ENCODE data around the gene HCK.

HCK gene

DNA sequence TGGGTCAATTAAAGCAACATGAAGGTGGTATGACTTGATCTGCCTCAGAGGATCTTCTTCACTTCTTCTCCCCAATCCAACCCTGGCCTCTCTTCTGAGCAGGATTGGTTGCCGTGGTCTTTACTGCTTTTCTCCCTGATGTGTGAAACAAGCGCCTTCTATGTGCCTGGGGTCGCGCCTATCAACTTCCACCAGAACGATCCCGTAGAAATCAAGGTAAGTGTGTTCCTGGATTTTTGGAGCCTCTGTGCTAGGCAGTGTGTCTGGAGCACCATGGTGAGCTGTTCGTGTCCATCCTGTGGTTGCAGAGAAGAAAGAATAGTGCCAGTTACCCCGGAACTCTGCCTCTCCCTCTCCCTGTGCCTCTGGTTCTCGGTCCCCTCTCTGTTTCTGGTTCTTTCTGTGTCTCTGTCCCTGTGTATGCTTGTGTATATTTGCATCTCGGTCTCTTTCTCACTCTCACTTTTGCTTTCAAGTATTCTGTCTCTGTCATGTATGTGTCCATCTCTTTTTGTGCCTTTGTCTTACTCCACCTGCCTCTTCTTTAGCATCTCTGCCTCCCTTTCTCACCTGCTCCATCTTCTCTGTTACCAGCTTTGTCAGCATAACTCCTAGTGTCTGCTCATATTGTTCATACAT, 81.0 kb downstream of the HCK start:
- no peak for DNase-seq

DNA sequence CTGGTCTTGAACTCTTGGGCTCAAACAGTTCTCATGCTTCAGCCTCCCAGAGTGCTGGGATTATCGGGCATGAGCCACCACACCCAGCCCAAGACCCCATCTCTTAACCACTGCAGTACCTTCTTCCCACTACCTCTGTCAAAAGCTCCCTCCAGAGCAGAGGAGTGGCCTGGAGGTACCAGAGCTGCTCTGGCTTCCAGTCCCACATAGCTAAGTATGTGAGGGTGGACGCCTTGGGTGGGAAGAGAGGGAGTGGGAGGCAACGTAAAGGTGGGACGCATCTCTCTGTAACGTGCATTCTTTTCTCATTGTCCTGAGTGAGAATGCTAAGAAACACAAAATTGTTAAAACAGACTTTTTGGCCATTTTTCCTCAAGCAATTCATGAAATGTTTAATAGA, 82.0 kb downstream of the HCK start:
- DNase-seq: no peak

DNA sequence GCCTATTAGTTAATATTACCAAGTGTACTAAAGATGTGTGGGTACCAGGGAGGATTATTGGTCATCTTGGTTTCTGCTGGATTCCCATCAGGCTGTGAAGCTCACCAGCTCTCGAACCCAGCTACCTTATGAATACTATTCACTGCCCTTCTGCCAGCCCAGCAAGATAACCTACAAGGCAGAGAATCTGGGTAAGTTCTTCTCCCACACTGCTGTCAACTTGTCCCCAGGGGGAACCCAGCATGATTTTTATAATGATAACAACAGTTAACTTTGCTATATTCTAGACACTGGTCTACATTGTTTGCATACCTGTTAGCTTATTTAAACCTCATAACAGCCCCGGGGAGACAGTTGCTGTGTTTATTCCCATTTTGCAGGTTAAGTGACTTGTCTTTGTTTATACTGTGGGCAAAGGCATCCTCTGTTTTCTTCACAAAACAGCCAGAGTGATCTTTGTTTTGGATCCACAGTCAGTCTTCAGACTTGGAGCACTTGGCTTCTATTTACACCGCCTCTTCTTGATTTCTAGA, 84.0 kb downstream of the HCK start:
- DNase-seq: no peak

DNA sequence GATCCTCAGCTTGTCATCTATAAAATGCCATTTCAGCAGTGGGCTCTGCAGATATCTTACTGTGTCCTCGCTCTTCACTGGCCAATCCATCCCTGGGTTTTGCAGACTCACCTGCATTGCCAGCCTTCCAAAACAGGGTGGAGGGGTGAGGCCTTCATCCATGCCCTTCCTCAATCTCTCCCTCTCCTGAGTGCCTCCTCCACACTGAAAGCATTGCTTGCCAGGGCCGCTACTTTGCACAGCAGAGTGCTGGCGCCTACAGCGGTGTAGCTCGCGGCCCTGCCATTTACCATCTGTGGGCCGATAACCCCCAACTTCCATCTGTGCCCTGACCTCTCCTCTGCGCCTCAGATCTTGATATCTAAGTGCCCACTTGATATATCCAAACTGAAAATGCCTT, 86.9 kb downstream of the HCK start:
- no peak for DNase-seq

DNA sequence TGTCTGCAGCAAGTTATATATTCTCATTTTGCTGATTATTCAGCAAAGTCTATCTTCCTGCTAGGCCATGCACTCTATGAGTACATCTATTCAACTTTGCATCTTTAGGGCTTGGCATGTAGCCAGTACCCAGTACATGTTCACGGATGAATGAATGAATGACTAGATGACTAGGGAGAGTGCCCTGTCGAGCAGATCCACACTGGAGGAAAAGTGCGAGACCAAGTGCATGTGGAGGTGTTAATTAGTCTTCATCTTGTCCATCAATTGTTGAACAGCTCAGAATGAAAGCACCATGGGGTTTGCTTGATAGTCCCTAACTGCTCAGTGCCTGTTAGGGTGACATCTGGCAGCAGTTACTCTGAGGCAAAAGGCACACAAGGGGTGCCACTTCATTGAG, 87.9 kb downstream of the HCK start:
- DNase-seq: no peak

DNA sequence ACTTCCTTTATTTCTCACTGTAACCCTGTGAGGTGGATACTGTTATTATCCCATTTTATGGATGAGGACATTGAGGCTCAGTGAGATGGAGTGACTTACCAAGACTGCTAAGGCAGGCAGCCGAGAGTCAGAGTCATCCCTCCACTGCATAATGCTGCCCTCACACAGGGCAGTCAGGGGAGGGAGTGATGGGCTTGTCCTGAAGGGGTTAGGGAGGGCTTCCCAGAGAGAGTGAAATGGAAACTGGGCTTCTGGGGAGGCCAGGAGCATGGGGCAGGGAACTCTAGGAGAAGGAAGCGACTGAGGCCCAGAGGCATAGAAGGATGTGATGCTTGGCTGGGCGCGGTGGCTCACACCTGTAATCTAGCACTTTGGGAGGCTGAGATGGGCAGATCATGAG, 88.6 kb downstream of the HCK start:
- no peak for DNase-seq

DNA sequence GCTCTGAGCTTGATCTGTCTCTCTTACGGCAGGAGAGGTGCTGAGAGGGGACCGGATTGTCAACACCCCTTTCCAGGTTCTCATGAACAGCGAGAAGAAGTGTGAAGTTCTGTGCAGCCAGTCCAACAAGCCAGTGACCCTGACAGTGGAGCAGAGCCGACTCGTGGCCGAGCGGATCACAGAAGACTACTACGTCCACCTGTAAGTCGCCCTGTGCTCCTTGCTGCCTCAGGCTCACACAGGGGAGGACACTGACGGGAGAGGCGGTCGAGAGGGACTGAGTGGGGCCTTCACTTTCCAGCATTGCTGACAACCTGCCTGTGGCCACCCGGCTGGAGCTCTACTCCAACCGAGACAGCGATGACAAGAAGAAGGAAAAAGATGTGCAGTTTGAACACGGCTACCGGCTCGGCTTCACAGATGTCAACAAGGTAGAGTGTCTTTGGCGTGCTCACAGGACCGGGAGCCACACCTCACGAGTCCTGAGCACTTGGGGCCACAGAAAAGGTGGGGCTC, 89.5 kb downstream of the HCK start:
- DNase-seq: no peak

DNA sequence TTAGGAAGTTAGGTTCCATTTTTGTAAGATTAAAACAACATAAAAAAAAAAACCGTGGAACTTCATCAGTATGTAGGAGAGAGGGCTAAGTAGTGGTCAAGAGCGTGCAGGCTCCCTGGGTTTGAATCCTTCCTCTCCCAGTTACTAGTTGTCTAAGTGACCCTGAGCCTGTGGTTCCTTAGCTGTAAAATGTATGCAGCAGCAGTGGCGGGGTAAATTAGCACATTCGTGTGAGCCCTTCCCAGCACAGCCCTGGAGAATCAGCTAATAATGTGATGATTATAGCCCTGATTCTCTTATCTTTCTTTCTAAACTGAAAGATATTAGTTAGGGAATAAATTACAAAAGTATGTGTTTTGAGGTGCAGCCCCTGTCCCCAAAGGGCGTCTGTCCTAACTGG, 90.0 kb downstream of the HCK start:
- DNase-seq: no peak

DNA sequence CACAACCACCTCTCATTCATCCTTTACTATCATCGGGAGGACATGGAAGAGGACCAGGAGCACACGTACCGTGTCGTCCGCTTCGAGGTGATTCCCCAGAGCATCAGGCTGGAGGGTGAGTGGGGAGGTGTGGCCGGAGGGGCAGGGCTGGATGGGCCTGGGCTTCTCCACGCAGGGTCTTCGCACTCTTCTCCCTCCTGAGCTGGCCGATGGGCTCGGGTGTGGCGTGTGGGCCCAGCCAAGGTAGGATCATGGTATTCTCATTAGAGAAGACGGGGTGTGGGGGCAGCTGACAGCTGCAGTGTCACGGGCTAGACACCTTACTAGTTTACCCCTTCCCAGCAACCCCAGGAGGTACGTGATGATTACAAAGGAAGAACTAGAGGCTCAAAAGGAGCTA, 90.9 kb downstream of the HCK start:
- DNase-seq: no peak

DNA sequence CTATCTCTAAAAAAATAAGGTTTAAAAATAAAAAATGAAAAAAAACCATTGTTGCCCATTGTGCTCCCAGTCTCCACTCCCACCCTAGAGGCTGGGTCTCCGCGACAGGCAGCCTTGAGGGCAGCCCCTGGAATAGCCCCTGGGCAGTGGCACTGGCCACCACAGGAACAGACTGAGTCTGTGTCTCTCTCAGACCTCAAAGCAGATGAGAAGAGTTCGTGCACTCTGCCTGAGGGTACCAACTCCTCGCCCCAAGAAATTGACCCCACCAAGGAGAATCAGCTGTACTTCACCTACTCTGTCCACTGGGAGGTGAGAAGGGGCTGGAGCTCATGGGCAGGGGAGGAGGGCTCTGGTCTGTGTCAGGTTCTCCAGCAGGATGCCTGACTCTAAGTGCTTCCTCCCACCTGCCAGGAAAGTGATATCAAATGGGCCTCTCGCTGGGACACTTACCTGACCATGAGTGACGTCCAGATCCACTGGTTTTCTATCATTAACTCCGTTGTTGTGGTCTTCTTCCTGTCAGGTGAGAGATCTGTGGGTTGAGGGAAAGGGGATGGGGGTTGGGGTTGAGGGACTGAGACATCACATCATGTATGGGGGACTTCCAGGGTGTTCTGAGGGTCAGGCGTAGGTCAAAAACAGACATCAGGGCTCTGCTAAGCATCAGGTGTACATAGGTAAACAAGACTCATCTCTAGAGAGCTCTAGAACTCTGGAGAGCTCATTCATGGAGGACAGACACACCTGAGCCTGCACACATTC, 93.0 kb downstream of the HCK start:
- DNase-seq: no peak

DNA sequence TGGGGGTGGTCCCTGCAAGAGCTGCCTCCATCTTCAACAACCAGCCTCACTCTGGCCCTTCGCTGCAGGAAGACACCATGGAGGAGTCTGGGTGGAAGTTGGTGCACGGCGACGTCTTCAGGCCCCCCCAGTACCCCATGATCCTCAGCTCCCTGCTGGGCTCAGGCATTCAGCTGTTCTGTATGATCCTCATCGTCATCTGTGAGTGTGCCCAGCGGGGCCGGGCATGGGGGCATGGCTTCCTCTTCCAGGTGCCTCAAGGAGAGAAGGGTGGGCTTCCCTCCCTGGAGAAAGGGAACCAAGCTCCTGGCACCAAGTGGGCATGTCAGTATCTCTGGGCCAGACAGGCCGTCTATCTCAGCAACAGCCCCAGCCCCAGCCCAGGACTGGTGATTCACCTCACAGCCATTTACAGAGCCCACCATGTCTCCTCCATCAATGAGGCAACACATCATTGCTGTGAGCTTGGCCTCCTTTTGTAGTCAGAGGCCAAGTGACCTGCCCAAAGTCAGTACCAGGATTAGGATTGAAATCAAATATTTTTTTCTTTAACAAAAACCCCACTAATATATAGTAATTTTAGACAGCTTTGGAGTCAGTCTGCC, 97.6 kb downstream of the HCK start:
- no peak for DNase-seq

DNA sequence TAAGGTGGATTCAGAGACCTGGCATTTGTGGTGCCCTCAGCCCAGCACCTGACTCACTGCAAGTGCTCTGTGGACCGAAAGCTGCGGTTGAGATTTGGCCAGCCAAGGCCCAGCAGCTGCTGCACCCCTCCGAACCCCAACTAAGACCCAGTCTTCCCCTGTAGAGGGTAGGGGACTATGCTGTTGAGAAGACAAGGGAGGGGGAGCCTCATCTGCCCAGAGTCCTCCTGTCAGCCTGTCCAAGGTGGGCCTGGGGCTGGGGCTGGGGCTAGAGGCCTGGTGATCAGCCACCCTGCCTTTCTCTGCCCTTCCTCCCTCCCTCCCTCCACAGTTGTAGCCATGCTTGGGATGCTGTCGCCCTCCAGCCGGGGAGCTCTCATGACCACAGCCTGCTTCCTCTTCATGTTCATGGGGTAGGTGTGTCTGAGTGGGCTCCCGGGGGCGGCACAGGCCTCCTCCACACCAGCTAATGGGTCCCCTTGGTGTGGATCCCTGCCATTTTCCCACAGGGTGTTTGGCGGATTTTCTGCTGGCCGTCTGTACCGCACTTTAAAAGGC, 98.3 kb downstream of the HCK start:
- DNase-seq: no peak
